ENCODE data around the gene ZCCHC8.
"Not testable (repeated sequence)": the region's sequence is repeated elsewhere in the genome, so short reads cannot be mapped to it uniquely, and the experiment has no call there.

ZCCHC8 gene

GRCh38 chr12:122503147-122503751, 2.5 kb upstream of the ZCCHC8 start:
- intact Hi-C loops (cut with DNase I; ENCODE audit: low total_unique reads) = no loop called here
- DNase-seq = no peak
- no peak for TF ChIP-seq CTCF (IDR thresholded peaks at IDR 0.05)
- H3K9me3 ChIP-seq = no peaks in the 10 kb centered on the region
- no peak overlapping the region for H3K4me3 ChIP-seq
- peaks cover 0 to 20% (median 13%) of the 10 kb centered on the region in 4 donors for H3K4me1 ChIP-seq
- no peaks in the 10 kb centered on the region for H3K27me3 ChIP-seq
- peaks cover 50 to 56% (median 53%) of the 10 kb centered on the region in 3 donors for H3K36me3 ChIP-seq
- no peak overlapping the region for H3K27ac ChIP-seq

- Histone ChIP-seq H3K27ac (peak overlapping the region; percentile 92 to 99), H3K4me3 (peak overlapping the region; percentile 63 to 76), H3K36me3 (peaks cover 39 to 45% (median 42%) of the 10 kb centered on the region in 3 donors), H3K27me3 (no peaks in the 10 kb centered on the region), H3K4me1 (peaks cover 0 to 29% (median 18%) of the 10 kb centered on the region in 4 donors), H3K9me3 (no peaks in the 10 kb centered on the region)
- DNase-seq = no peak
- intact Hi-C loops (cut with DNase I; ENCODE audit: low total_unique reads) = loop anchor here (2.0 kb wide), 1 partner anchor 25 kb away; the partner anchor contains the start of genes KNTC1 and RSRC2
- TF ChIP-seq CTCF (IDR thresholded peaks at IDR 0.05) = no peak
Measured at GRCh38 chr12:122501489-122501989, 807 bp upstream of the ZCCHC8 start.

- peak; percentile 45 to 76 for DNase-seq
- intact Hi-C loops (cut with DNase I; ENCODE audit: low total_unique reads) = loop anchor here (2.0 kb wide), 1 partner anchor 27 kb away; the partner anchor contains the start of genes KNTC1 and RSRC2
- H3K36me3 ChIP-seq = peaks cover 34 to 39% (median 38%) of the 10 kb centered on the region in 3 donors
- no peaks in the 10 kb centered on the region for H3K9me3 ChIP-seq
- no peaks in the 10 kb centered on the region for H3K27me3 ChIP-seq
- TF ChIP-seq CTCF (IDR thresholded peaks at IDR 0.05) = no peak
- peak overlapping the region; percentile 92 to 99 for H3K27ac ChIP-seq
- peaks cover 0 to 32% (median 18%) of the 10 kb centered on the region in 4 donors for H3K4me1 ChIP-seq
- H3K4me3 ChIP-seq = peak overlapping the region; percentile 63 to 76
Measured at GRCh38 chr12:122499991-122500684, 594 bp downstream of the ZCCHC8 start.

GRCh38 chr12:122495258-122495657, 5.5 kb downstream of the ZCCHC8 start:
- H3K36me3 ChIP-seq = peaks cover 41 to 62% (median 45%) of the 10 kb centered on the region in 3 donors

GRCh38 chr12:122493222-122493621, 7.5 kb downstream of the ZCCHC8 start:
- Histone ChIP-seq H3K4me1 (peaks cover 0 to 16% (median 5%) of the 10 kb centered on the region in 4 donors), H3K36me3 (peaks cover 62 to 82% (median 65%) of the 10 kb centered on the region in 3 donors)
- H3K27me3 ChIP-seq; DNase-seq; H3K27ac ChIP-seq; intact Hi-C loops (cut with DNase I; ENCODE audit: low total_unique reads); H3K4me3 ChIP-seq; H3K9me3 ChIP-seq: not testable (repeated sequence)

More at GRCh38 chr12:122495258-122495657, 5.5 kb downstream of the ZCCHC8 start:
- no peaks in the 10 kb centered on the region for H3K27me3 ChIP-seq
- peaks cover 0 to 31% (median 13%) of the 10 kb centered on the region in 4 donors for H3K4me1 ChIP-seq
- H3K27ac ChIP-seq = no peak overlapping the region
- H3K9me3 ChIP-seq = no peaks in the 10 kb centered on the region
- no peak for DNase-seq
- intact Hi-C loops (cut with DNase I; ENCODE audit: low total_unique reads) = no loop called here
- TF ChIP-seq CTCF (IDR thresholded peaks at IDR 0.05) = no peak
- no peak overlapping the region for H3K4me3 ChIP-seq

GRCh38 chr12:122491991-122492390, 8.7 kb downstream of the ZCCHC8 start:
- Histone ChIP-seq H3K4me1 (peaks cover 0 to 7% (median 0%) of the 10 kb centered on the region in 4 donors), H3K27ac (no peak overlapping the region), H3K4me3 (no peak overlapping the region), H3K36me3 (peaks cover 74 to 90% (median 74%) of the 10 kb centered on the region in 3 donors), H3K27me3 (no peaks in the 10 kb centered on the region), H3K9me3 (no peaks in the 10 kb centered on the region)
- TF ChIP-seq CTCF (IDR thresholded peaks at IDR 0.05) = no peak
- intact Hi-C loops (cut with DNase I; ENCODE audit: low total_unique reads) = no loop called here
- no peak for DNase-seq
